ENCODE results near the gene BPI. TPM values are rescaled to one million over a fixed set of nuclear protein-coding genes. Genes with fewer than 3 reads are reported as not detected.

The BPI gene
- total RNA-seq, 1 experiment from 2014 or later = not detected

DNA sequence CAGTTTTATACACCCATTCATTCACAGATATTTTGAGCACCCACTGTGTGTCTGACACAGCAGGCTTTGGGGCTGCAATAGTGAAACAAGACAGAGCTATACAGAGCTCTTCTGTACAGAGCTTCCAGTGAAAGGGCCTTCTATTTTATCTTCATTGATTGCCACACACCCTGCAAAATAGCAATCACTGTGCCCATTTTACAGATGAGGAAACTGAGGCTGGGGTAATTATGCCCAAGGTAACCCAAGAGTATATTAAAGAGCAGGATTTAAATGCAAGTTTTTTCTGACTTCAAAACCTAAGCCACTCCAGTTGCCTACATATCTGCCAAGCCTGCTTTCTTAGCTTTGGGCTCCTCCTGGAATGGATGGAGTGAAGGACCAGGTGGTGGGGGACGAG lies 4.5 kb downstream of the BPI start:
- DNase-seq (ENCODE audit: low read depth, low spot score) (no peak), ATAC-seq (no peak)
- no peak overlapping the region for H3K4me3 ChIP-seq (replicated peaks in 1 of 2; ENCODE audit: low read depth in 1 of 2, low read length in 2 of 2)
- CTCF ChIA-PET = no interaction called here
- no peaks in the 10 kb centered on the region for H3K4me1 ChIP-seq (ENCODE audit: control insufficient read depth in 1 of 2, insufficient read depth in 2 of 2, low read length in 2 of 2)
- H3K9me2 ChIP-seq (ENCODE audit: insufficient read depth) = no peaks in the 10 kb centered on the region
- RAD21 ChIA-PET (ENCODE audit: low non-redundant PET in 1 of 2, low total read pairs in 2 of 2, uncharacterized antibody in 2 of 2, unreplicated experiment in 2 of 2) = no interaction called here
- POLR2A ChIA-PET = no interaction called here
- BruUV-seq (replicated peaks) = no TSS peak
- no peaks in the 10 kb centered on the region for H4K20me1 ChIP-seq (ENCODE audit: insufficient read depth)
- no peaks in the 10 kb centered on the region for H3K79me2 ChIP-seq (ENCODE audit: insufficient read depth, low read length)
- H3K27ac ChIP-seq (ENCODE audit: low read depth, low read length) = no peak overlapping the region
- no peak overlapping the region for H2AFZ ChIP-seq (ENCODE audit: low read depth, low read length, poor library complexity, severe bottlenecking)
- no peak for TF ChIP-seq TCF7L2 (IDR thresholded peaks at IDR 0.05; ENCODE audit: borderline replicate concordance, extremely low read depth, insufficient read depth, insufficient read length)
- no peak for TF ChIP-seq ZNF274 (IDR thresholded peaks at IDR 0.05; ENCODE audit: low read depth, low read length)
- no peak for TF ChIP-seq EZH2phosphoT487 (IDR thresholded peaks at IDR 0.05; ENCODE audit: borderline replicate concordance)
- no peak for TF ChIP-seq EGR1 (IDR thresholded peaks at IDR 0.05; ENCODE audit: low read depth)
- TF ChIP-seq CEBPB (IDR thresholded peaks at IDR 0.05; ENCODE audit: low read depth) = no peak
- TF ChIP-seq, protein P1, sequence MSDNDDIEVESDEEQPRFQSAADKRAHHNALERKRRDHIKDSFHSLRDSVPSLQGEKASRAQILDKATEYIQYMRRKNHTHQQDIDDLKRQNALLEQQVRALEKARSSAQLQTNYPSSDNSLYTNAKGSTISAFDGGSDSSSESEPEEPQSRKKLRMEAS (IDR thresholded peaks at IDR 0.05) = no peak
- TF ChIP-seq, protein P2, sequence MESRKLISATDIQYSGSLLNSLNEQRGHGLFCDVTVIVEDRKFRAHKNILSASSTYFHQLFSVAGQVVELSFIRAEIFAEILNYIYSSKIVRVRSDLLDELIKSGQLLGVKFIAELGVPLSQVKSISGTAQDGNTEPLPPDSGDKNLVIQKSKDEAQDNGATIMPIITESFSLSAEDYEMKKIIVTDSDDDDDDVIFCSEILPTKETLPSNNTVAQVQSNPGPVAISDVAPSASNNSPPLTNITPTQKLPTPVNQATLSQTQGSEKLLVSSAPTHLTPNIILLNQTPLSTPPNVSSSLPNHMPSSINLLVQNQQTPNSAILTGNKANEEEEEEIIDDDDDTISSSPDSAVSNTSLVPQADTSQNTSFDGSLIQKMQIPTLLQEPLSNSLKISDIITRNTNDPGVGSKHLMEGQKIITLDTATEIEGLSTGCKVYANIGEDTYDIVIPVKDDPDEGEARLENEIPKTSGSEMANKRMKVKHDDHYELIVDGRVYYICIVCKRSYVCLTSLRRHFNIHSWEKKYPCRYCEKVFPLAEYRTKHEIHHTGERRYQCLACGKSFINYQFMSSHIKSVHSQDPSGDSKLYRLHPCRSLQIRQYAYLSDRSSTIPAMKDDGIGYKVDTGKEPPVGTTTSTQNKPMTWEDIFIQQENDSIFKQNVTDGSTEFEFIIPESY (IDR thresholded peaks at IDR 0.05; ENCODE audit: extremely low read depth, insufficient replicate concordance, low read length) = no peak
- TF ChIP-seq ELF1 (IDR thresholded peaks at IDR 0.05; ENCODE audit: borderline replicate concordance, low read depth) = no peak
- TF ChIP-seq, protein P3, sequence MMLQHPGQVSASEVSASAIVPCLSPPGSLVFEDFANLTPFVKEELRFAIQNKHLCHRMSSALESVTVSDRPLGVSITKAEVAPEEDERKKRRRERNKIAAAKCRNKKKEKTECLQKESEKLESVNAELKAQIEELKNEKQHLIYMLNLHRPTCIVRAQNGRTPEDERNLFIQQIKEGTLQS (IDR thresholded peaks at IDR 0.05) = no peak
- no peak for TF ChIP-seq SP1 (IDR thresholded peaks at IDR 0.05; ENCODE audit: low read depth)
- no peak for TF ChIP-seq FOSL1 (IDR thresholded peaks at IDR 0.05; ENCODE audit: low read depth)
- no peak for TF ChIP-seq JUND (IDR thresholded peaks at IDR 0.05)
- TF ChIP-seq YY1 (IDR thresholded peaks at IDR 0.05; ENCODE audit: extremely low read depth, insufficient replicate concordance, low read depth, low read length) = no peak
- no peak for TF ChIP-seq RAD21 (IDR thresholded peaks at IDR 0.05; ENCODE audit: low read depth)
- no peak for TF ChIP-seq SIN3A (IDR thresholded peaks at IDR 0.05; ENCODE audit: low read depth)
- no peak for TF ChIP-seq POLR2AphosphoS5 (IDR thresholded peaks at IDR 0.05; ENCODE audit: low read depth, low read length)
- H3K27me3 ChIP-seq (ENCODE audit: insufficient read depth, low read length) = 0 out of 2 replicates have a peak, but pooled peaks cover 10% of the 10 kb centered on the region
- no peaks in the 10 kb centered on the region for H3K36me3 ChIP-seq (ENCODE audit: control insufficient read depth in 1 of 2, insufficient read depth in 2 of 2, low read length in 2 of 2)
- no peak overlapping the region for H3K9ac ChIP-seq (ENCODE audit: low read length)
- H3K4me2 ChIP-seq (ENCODE audit: low read length) = no peak overlapping the region
- H3K9me3 ChIP-seq (ENCODE audit: control insufficient read depth in 1 of 2, insufficient read depth in 1 of 2, low read depth in 1 of 2, low read length in 2 of 2) = peaks cover 0 to 5% of the 10 kb centered on the region in 2 experiments; a peak in 1 of 4 replicates
- intact Hi-C loops (cut with micrococcal nuclease) = loop anchor here (5.0 kb wide), 1 partner anchor 251 kb away; no protein-coding TSS in a partner anchor
